GM19351 (cell line): Measurements from ENCODE around the gene AGPAT3.
"Not testable (repeated sequence)": the region's sequence is repeated elsewhere in the genome, so short reads cannot be mapped to it uniquely, and the experiment has no call there.

Experiments
- ATAC-seq: cut with Tn5 transposase; IDR thresholded peaks from one replicate; pipeline ENCODE4 v1.9.1; 2021; ENCODE audit warnings: mild to moderate bottlenecking, moderate library complexity; ENCODE audit not compliant: unreplicated experiment

The AGPAT3 gene

GRCh38 chr21:43881935-43882334 lies 16.9 kb downstream of the AGPAT3 start:
- ATAC-seq: no peak

GRCh38 chr21:43882952-43883545 lies 18.0 kb downstream of the AGPAT3 start:
- ATAC-seq: no peak

DNA sequence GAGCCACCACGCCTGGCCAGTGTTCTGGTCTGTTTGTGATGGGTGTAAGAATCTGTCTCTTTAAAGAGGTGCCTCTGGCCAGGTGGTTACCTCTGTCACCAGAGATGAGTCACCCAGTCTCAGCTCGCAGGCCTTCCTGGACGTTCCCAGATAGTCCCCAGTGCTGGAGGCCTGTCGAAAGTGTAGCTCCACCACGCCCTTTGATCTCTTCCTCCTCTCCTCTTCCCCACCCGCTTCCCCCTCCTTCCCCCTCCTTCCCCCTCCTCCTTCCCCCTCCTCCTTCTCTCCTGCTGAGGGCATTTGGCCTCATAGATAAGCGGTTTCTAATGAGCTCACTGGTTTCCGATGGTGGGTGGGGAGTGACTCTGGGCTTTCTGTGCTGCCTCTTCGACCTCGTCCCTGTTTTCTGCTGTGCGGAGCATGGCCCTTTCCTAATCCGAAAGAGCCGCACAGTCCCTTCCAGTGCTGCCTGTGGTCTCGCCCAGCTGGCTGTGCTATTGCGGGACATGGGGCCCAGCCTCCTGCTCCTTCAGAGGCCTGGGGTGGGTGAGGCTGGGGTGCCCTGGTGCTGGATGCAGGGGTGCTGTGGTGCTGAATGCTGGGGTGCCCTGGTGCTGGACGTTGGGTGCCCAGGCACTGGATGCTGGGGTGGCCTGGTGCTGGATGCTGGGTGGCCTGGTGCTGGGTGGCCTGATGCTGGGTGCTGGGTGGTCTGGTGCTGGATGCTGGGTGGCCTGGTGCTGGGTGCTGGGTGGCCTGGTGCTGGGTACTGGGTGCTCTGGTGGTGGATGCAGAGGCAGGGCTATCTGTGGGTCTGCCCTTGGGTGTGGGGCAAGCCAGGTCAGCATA lies 19.2 kb downstream of the AGPAT3 start:
- ATAC-seq: no peak

GRCh38 chr21:43884861-43885417 lies 19.9 kb downstream of the AGPAT3 start:
- ATAC-seq: no peak

DNA sequence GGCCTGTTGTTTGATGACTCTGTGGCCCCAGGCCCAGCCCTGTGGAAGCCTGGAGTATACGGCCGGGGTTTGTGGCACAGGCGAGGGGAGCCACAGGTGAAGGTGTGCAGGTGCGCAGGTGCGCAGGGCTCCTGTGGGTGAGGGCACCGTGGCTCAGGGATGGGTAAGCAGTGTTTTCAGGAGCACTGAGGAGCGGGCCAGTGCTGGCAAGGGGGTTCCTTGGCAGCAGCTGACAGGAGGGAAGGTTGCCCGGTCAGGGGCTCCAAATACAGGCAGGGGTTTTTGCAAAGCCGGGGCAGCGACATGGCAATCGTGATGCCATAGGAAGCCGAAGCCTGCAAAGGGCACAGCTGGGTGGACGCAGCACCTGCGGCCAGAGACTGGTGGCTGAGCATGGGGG lies 20.7 kb downstream of the AGPAT3 start:
- no peak for ATAC-seq

DNA sequence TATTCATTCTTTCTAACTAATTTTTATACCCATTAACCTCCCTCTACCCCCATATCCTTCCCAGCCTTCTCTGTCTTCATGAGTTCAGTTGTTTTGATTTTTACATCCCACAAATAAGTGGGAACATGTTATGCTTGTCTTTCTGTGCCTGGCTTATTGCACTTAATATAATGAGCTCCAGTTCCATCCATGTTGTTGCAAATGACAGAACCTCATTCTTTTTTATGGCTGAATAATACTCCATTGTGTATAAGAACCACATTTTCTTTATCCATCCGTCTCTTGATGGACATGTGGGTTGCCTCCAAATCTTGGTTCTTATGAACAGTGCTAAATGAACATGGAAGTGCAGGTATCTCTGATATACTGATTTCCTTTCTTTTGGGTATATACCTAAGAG lies 21.5 kb downstream of the AGPAT3 start:
- no peak for ATAC-seq

- ATAC-seq: no peak
These were observed 24.0 kb downstream of the AGPAT3 start for GRCh38 chr21:43889069-43889468.

GRCh38 chr21:43890042-43890441 lies 25.0 kb downstream of the AGPAT3 start:
- ATAC-seq: no peak

- ATAC-seq: no peak
These were observed 27.3 kb downstream of the AGPAT3 start for GRCh38 chr21:43892334-43892733.

DNA sequence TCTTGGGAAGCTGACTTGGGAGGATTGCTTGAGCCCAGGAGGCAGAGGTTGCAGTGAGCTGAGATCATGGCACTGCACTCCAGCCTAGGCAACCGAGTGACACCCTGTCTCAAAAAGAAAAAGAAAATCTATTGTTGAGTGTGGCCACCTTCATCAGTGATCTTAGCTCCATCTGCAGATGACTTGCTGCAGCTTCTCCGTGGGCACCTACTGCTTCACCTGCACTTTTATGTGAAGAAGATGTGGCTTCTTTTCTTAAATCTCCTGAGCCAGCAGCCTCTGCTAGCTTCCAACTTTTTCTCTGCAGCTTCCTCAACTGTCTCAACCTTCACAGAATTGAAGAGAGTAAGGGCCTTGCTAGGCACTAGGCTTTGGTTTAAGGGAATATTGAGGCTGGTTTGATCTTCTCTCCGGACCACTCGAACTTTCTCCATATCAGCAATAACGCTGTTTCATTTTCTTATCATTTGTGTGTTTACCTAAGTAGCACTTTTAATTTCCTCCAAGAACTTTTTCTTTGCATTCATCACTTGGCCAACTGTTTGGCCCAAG lies 28.0 kb downstream of the AGPAT3 start:
- ATAC-seq: no peak

DNA sequence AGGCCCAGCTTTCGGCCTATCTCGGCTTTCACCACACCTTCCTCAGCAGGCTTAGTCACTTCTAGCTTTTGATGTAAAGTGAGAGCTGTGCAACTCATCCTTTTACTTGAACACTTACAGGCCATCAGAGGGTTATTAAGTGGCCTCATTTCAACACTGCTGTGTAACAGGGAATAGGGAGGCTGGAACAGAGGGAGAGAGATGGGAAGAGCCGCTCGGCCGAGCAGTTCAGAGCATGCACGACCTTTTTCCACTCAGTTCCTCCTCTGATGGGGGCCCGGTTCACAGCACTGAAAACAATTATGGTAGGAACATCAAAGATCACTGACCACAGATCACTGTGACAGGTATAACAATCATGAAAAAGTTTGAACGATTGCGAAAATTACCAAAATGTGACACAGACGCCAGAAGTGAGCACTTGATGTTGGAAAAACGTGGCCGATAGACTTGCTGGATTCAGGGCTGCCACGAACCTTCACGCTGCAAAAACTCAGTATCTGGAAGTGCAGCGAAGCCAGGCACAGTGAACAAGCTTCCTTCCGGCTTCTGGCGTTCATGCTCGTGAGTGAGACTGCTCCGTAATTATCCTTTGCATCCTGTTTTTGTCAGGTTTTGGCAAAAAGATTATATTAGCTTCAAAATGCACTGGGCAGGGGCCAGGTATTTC lies 28.6 kb downstream of the AGPAT3 start:
- peak; percentile 66 for ATAC-seq

DNA sequence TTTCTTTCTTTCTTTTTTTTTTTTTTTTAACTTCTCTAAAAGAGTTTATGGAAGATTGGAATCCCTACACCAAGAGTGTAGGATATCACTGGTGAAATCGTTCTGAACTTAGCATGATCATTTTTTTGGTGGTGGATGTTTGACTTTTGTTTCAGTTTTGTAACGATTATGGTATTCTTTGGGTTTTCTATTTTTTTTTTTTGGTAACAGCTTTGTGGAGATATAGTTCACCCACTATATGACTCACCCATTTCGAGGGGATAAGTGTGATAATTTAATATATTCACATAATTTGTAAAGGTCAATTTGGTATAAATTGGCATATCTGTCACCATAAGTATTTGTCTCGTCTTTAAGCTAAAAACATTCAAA lies 29.2 kb downstream of the AGPAT3 start:
- ATAC-seq: no peak

DNA sequence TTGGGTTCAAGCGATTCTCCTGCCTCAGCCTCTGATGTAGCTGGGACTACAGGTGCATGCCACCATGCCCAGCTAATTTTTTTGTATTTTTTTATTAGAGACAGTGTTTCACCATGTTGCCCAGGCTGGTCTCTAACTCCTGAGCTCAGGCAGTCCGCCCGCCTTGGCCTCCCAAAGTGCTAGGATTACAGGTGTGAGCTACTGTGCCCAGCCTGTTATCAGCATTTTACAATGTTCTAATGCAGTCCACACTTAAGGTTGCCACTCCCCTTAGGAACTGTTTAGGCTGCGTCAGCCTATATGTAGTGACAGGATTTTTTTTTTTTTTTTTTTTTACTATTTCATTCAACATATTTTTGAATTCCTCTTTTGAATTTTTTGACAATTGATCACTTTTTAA lies 30.2 kb downstream of the AGPAT3 start:
- no peak for ATAC-seq

GRCh38 chr21:43896696-43897299 lies 31.8 kb downstream of the AGPAT3 start:
- not testable (repeated sequence) for ATAC-seq

GRCh38 chr21:43899307-43900077 lies 34.5 kb downstream of the AGPAT3 start:
- ATAC-seq: no peak

GRCh38 chr21:43900078-43900385 lies 35.0 kb downstream of the AGPAT3 start:
- no peak for ATAC-seq

- no peak for ATAC-seq
These were observed 35.7 kb downstream of the AGPAT3 start for GRCh38 chr21:43900690-43901089.

DNA sequence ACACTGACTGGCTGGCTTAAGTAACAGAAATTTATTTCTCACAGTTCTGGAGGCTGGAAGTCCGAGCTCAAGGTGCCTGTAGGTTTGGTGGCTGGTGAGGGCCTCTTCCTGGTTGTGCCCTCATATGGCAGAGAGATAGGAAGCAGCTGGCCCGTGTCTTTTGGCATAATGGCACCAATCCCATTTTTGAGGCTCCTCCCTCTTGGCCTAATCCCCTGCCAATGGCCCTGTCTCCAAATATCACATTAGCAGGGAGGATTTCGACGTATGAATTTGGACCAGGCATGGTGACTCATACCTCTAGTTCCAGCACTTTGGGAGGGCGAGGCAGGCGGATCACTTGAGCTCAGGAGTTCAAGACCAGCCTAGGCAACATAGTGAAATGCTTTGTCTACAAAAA lies 37.4 kb downstream of the AGPAT3 start:
- no peak for ATAC-seq

- ATAC-seq: no peak
These were observed 38.5 kb downstream of the AGPAT3 start for GRCh38 chr21:43903451-43904091.

GRCh38 chr21:43904331-43904781 lies 39.3 kb downstream of the AGPAT3 start:
- ATAC-seq: no peak
